ENCODE results near the gene EHD3. TPM values are rescaled to one million over a fixed set of nuclear protein-coding genes. Genes with fewer than 3 reads are reported as not detected.

Gene EHD3
- total RNA-seq, 1 donor from 2014 or later = 10.7 TPM

DNA sequence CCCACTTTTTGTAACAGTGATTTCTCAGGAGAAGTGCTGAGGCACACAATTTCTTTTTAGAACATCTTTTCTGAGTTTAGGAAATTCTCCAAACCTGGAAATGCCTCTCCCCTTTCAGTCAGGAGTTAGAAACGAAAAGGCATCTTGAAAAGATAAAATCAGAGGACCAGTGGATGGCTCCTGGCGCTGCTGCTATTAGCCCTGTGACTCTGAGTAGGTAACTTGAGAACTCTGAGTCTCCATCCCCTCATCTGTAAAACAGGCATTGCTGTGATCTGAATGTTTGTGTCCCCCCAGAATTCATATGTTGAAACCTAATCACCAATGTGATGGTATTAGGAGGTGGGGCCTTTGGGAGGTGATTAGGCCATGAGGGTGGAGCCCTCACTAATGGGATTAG, 50.2 kb downstream of the EHD3 start:
- H3K9me3 Mint-ChIP-seq = no peaks in the 10 kb centered on the region
- no peaks in the 10 kb centered on the region for H3K27me3 Mint-ChIP-seq (ENCODE audit: low read depth)
- TF ChIP-seq, protein P1, sequence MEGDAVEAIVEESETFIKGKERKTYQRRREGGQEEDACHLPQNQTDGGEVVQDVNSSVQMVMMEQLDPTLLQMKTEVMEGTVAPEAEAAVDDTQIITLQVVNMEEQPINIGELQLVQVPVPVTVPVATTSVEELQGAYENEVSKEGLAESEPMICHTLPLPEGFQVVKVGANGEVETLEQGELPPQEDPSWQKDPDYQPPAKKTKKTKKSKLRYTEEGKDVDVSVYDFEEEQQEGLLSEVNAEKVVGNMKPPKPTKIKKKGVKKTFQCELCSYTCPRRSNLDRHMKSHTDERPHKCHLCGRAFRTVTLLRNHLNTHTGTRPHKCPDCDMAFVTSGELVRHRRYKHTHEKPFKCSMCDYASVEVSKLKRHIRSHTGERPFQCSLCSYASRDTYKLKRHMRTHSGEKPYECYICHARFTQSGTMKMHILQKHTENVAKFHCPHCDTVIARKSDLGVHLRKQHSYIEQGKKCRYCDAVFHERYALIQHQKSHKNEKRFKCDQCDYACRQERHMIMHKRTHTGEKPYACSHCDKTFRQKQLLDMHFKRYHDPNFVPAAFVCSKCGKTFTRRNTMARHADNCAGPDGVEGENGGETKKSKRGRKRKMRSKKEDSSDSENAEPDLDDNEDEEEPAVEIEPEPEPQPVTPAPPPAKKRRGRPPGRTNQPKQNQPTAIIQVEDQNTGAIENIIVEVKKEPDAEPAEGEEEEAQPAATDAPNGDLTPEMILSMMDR (conservative IDR thresholded peaks at IDR 0.05) = no peak
- no peak overlapping the region for H3K27ac Mint-ChIP-seq (ENCODE audit: unreplicated experiment)
- H3K4me3 Mint-ChIP-seq = no peak overlapping the region
- H3K36me3 Mint-ChIP-seq (ENCODE audit: low read depth) = no peaks in the 10 kb centered on the region
- no peak for DNase-seq (ENCODE audit: low read depth, low spot score)
- no peaks in the 10 kb centered on the region for H3K4me1 Mint-ChIP-seq

DNA sequence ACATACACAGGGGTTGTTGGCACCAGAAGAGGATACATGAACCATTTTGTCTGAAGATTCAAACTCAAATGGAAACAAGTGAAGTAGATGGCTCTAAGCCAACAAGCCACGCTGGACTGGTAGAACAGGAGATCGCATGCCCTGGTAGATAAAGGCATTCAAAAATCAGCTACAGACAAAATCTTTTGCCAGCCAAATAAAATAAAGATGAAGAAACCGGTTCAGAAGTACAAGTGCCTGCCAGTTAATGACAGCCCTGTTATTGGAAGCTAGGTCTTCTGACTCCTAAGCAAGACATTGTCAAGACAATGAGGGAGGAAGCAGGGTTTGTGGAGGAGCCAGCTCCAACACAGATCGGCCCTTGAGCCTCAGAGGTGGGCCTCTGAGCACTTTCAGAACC, 52.3 kb downstream of the EHD3 start:
- DNase-seq (ENCODE audit: low read depth, low spot score) = no peak
- TF ChIP-seq, protein P1 (conservative IDR thresholded peaks at IDR 0.05) = no peak
- no peak overlapping the region for H3K27ac Mint-ChIP-seq (ENCODE audit: unreplicated experiment)
- H3K9me3 Mint-ChIP-seq = no peaks in the 10 kb centered on the region
- H3K4me1 Mint-ChIP-seq = no peaks in the 10 kb centered on the region
- H3K36me3 Mint-ChIP-seq (ENCODE audit: low read depth) = no peaks in the 10 kb centered on the region
- H3K27me3 Mint-ChIP-seq (ENCODE audit: low read depth) = no peaks in the 10 kb centered on the region
- H3K4me3 Mint-ChIP-seq = no peak overlapping the region

DNA sequence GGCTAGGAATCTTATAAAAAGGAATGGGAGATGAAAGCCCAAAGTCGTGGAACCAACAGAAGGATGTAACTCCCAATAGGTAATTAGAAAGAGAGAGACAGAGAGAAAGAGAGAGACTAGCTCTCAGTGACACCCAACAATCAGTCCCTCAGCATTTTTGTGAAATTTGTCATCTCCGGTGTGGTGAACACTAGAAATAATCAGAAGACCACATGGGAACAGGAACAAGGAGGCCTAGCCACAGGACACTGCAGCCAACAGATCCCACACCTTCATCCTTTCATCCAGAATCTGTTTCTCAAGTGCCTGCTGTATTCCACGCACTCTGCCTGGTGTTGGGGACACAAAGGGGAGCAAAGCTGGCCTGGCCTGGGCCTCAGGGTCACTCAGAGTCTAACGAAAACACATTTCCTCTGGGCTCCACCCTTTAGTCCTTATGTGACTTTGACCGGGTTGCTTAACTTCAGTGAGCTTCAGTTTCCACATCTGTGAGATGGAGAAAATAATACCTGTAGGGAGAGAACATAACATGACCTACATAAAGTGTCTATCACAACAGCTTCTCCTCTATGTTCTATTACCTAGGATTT, 53.1 kb downstream of the EHD3 start:
- H3K4me3 Mint-ChIP-seq = no peak overlapping the region
- TF ChIP-seq, protein P1 (conservative IDR thresholded peaks at IDR 0.05) = no peak
- no peak for DNase-seq (ENCODE audit: low read depth, low spot score)
- no peaks in the 10 kb centered on the region for H3K36me3 Mint-ChIP-seq (ENCODE audit: low read depth)
- H3K9me3 Mint-ChIP-seq = no peaks in the 10 kb centered on the region
- no peak overlapping the region for H3K27ac Mint-ChIP-seq (ENCODE audit: unreplicated experiment)
- H3K27me3 Mint-ChIP-seq (ENCODE audit: low read depth) = no peaks in the 10 kb centered on the region
- H3K4me1 Mint-ChIP-seq = no peaks in the 10 kb centered on the region

DNA sequence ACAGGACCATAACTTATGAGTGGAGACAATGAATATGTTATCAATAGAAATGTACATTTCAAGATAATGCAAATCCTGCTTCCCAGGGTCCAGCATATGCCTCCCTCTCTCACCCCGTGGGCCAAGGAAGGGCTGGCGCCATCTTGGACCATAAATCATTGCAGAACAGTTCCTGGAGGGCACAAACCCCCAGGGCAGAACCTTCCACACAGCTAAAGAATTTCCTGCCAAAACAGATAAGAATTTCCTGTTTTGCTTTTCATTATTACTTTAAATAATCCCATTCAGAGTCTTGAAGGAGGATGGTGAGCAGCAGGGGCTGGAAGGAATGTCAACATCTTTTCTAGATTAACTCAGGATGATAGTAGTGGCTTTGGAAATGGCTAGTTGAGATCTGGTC, 53.7 kb downstream of the EHD3 start:
- H3K4me1 Mint-ChIP-seq = no peaks in the 10 kb centered on the region
- no peak for DNase-seq (ENCODE audit: low read depth, low spot score)
- TF ChIP-seq, protein P1 (conservative IDR thresholded peaks at IDR 0.05) = no peak
- no peak overlapping the region for H3K27ac Mint-ChIP-seq (ENCODE audit: unreplicated experiment)
- H3K9me3 Mint-ChIP-seq = no peaks in the 10 kb centered on the region
- H3K27me3 Mint-ChIP-seq (ENCODE audit: low read depth) = no peaks in the 10 kb centered on the region
- H3K36me3 Mint-ChIP-seq (ENCODE audit: low read depth) = no peaks in the 10 kb centered on the region
- H3K4me3 Mint-ChIP-seq = no peak overlapping the region

DNA sequence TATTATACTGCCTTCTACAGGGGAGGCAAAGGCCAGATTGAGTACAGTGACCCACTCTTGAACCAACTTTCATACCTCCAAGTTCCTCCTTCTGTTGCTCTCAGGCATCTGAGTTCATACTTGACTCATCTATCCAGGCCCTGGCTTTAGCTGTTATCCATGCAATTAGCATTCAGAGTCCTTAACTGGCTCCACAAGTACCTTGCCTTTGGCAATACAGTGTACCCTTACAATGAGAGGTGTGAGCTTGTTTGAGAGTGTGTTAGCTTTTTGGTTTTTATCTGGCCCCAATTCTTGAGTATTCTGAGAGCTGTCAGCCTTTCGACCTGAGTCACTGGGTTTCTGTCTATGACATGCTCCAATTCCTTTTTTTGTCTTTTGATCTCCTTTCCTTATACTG, 60.2 kb downstream of the EHD3 start:
- peaks cover 3% of the 10 kb centered on the region for H3K27me3 Mint-ChIP-seq (ENCODE audit: low read depth)
- TF ChIP-seq, protein P1 (conservative IDR thresholded peaks at IDR 0.05) = no peak
- H3K9me3 Mint-ChIP-seq = no peaks in the 10 kb centered on the region
- no peaks in the 10 kb centered on the region for H3K4me1 Mint-ChIP-seq
- no peak for DNase-seq (ENCODE audit: low read depth, low spot score)
- no peak overlapping the region for H3K27ac Mint-ChIP-seq (ENCODE audit: unreplicated experiment)
- no peak overlapping the region for H3K4me3 Mint-ChIP-seq
- H3K36me3 Mint-ChIP-seq (ENCODE audit: low read depth) = no peaks in the 10 kb centered on the region

Measured in neural crest cell (in vitro differentiated cells).